Measurements from ENCODE around the gene LDLRAD4. TPM values are rescaled to one million over a fixed set of nuclear protein-coding genes. Genes with fewer than 3 reads are reported as not detected.

LDLRAD4 gene
- total RNA-seq, 1 donor: 50.9 TPM

DNA sequence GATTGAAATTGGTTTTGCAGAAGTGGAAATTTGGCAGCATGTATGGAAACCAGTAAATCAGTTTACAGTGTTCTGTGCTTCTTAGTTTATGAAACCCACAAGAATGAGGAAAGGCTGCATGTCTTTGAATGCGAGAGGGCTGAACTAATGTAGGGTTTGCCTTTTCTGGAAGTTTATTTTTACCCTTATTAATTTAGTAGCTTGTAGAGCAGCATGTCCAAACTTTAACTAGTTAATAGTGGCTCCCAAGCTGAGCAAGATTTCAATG is 50.4 kb downstream of the LDLRAD4 start:
- H3K9me3 ChIP-seq (ENCODE audit: low read depth, low read length): no peaks in the 10 kb centered on the region
- H3K4me1 ChIP-seq (ENCODE audit: insufficient read depth, low read length): peaks cover 30% of the 10 kb centered on the region

DNA sequence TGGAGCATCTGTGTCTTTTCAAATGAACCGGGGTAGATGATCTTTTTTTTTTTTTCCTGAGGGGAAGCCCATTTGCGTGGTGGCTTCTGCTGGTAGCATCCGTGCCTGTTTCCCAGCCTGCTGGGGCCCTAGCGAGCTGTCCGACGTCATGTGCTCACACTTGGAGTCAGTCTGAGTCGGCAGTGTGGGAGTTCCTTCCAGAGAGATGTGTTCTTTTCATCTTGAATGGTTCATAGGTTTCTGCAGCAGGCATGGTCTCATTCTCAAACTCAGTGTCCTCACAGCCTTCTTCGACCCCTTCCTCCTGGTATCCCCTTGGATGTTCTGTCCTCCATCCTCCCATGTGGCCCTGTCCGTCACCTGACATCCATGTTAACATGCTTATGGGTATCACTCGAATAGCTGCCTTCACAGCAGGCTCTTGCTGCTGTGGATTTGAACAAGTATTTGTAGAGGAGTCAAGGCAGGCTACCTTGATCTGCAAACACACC is 51.0 kb downstream of the LDLRAD4 start:
- Histone ChIP-seq H3K9me3 (ENCODE audit: low read depth, low read length) (no peaks in the 10 kb centered on the region), H3K4me3 (ENCODE audit: low read length) (no peak overlapping the region), H3K4me1 (ENCODE audit: insufficient read depth, low read length) (peaks cover 30% of the 10 kb centered on the region), H3K27me3 (ENCODE audit: insufficient read depth, low read length) (no peaks in the 10 kb centered on the region)

More for the DNA sequence above, 50.4 kb downstream of the LDLRAD4 start:
- no peak overlapping the region for H3K4me3 ChIP-seq (ENCODE audit: low read length)
- no peaks in the 10 kb centered on the region for H3K27me3 ChIP-seq (ENCODE audit: insufficient read depth, low read length)

DNA sequence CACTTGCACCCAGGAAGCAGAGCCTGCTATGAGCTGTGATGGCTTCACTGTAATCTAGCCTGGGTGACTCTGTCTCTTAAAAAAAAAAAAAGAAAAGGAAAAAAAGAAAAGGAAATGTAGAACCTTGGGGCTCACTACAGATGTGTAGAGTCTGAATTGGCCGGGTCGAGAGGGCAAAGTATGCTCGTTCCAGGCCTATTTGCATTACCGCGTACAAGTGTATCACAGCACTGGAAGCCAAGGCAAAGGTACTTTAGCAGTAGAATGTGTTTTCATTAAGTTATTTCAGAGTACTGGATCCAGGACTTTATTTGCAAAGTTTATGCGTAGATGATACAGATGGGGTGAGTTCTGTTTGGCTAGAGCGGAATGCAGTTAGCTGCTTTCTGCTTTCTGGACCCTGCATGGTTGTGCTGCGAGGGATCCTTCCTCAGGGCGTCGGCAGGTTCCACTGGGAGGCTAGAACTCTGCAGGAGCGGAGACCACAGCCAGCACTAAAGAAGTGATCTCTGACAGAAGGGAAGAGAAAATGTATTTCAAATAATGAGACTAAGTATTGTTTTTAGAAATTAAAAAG is 51.8 kb downstream of the LDLRAD4 start:
- H3K27me3 ChIP-seq (ENCODE audit: insufficient read depth, low read length): no peaks in the 10 kb centered on the region
- H3K9me3 ChIP-seq (ENCODE audit: low read depth, low read length): no peaks in the 10 kb centered on the region
- H3K4me1 ChIP-seq (ENCODE audit: insufficient read depth, low read length): peaks cover 30% of the 10 kb centered on the region
- no peak overlapping the region for H3K4me3 ChIP-seq (ENCODE audit: low read length)

DNA sequence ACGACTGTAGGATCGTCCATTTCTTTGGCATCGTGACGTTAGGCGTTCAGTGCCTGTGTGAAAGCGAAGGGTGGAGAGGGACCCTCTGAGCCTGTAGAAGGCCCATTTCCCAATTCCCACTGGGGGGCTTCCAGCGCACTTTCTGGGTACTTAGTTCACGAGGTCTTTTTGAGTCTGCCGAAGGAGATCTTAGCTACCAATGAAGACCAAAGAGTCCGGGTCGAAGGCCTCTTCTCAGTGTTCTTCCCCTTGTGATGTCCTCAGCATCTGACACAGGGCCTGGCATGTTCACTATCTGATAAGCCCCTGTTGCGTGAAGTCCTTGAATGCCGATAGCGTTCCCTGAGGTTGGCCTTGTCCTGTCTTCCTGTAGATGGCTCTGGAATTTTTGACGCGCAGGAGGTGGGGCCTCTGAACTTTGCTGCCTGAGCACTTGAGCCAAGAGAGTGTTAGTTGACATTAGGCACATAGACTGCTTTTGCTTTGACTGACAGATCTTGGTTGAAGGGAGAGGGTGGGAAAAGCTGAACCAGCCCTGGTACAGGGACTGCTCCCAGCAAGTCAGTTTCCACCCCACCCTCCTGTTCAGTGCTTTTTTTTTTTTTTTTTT is 52.8 kb downstream of the LDLRAD4 start:
- H3K9me3 ChIP-seq (ENCODE audit: low read depth, low read length): no peaks in the 10 kb centered on the region
- H3K4me1 ChIP-seq (ENCODE audit: insufficient read depth, low read length): peaks cover 25% of the 10 kb centered on the region
- no peak overlapping the region for H3K4me3 ChIP-seq (ENCODE audit: low read length)
- H3K27me3 ChIP-seq (ENCODE audit: insufficient read depth, low read length): no peaks in the 10 kb centered on the region

DNA sequence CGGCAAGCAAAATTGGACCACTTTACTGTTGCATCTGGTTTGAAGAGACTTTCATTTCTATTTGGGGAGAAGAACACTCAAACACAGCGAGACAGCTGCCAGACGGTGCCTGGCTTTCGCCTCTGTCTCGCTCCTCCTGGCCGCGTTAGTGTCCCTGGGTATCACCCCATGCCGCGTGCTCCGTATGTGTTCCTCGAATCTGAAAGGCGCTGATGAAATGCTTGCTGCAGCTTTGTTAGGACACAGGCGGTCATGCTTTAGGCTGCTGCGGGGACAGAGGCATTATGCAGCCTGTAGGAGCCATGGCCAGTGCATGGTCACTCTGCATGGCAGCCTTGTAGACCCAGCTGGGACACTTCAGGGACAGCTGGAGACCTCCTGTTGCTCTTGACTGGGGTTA is 53.9 kb downstream of the LDLRAD4 start:
- no peaks in the 10 kb centered on the region for H3K27me3 ChIP-seq (ENCODE audit: insufficient read depth, low read length)
- no peak overlapping the region for H3K4me3 ChIP-seq (ENCODE audit: low read length)
- peaks cover 23% of the 10 kb centered on the region for H3K4me1 ChIP-seq (ENCODE audit: insufficient read depth, low read length)
- no peaks in the 10 kb centered on the region for H3K9me3 ChIP-seq (ENCODE audit: low read depth, low read length)

- no peaks in the 10 kb centered on the region for H3K27me3 ChIP-seq (ENCODE audit: insufficient read depth, low read length)
- H3K4me3 ChIP-seq (ENCODE audit: low read length): no peak overlapping the region
- H3K9me3 ChIP-seq (ENCODE audit: low read depth, low read length): no peaks in the 10 kb centered on the region
- peaks cover 13% of the 10 kb centered on the region for H3K4me1 ChIP-seq (ENCODE audit: insufficient read depth, low read length)
Measured at GRCh38 chr18:13273800-13274199, 55.2 kb downstream of the LDLRAD4 start.

DNA sequence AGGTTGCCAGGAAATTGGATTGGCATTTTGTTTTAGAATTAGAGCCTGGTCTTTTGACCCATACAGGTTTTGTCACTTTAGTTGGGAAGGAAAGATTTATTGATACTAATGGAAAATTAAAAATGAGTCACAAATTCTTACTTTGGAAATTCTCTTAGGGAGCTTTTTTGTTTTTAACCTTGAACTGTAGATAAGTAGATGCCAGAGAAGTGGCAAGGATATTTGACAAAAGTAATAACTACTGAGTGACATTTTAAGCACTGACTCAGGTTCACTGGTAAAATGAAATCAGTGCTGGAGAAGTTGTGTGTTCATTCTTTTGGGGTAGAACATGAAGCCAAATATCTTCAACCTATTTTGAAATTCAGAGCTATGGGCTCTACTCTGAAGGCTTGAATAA is 56.5 kb downstream of the LDLRAD4 start:
- H3K4me3 ChIP-seq (ENCODE audit: low read length): no peak overlapping the region
- H3K27me3 ChIP-seq (ENCODE audit: insufficient read depth, low read length): no peaks in the 10 kb centered on the region
- H3K4me1 ChIP-seq (ENCODE audit: insufficient read depth, low read length): peaks cover 2% of the 10 kb centered on the region
- no peaks in the 10 kb centered on the region for H3K9me3 ChIP-seq (ENCODE audit: low read depth, low read length)

GRCh38 chr18:13276530-13277520 is 58.3 kb downstream of the LDLRAD4 start:
- H3K9me3 ChIP-seq (ENCODE audit: low read depth, low read length): no peaks in the 10 kb centered on the region
- H3K4me1 ChIP-seq (ENCODE audit: insufficient read depth, low read length): no peaks in the 10 kb centered on the region
- no peaks in the 10 kb centered on the region for H3K27me3 ChIP-seq (ENCODE audit: insufficient read depth, low read length)
- no peak overlapping the region for H3K4me3 ChIP-seq (ENCODE audit: low read length)

- H3K9me3 ChIP-seq (ENCODE audit: low read depth, low read length): no peaks in the 10 kb centered on the region
- no peak overlapping the region for H3K4me3 ChIP-seq (ENCODE audit: low read length)
- no peaks in the 10 kb centered on the region for H3K27me3 ChIP-seq (ENCODE audit: insufficient read depth, low read length)
- H3K4me1 ChIP-seq (ENCODE audit: insufficient read depth, low read length): no peaks in the 10 kb centered on the region
Measured at GRCh38 chr18:13278062-13278630, 59.6 kb downstream of the LDLRAD4 start.

DNA sequence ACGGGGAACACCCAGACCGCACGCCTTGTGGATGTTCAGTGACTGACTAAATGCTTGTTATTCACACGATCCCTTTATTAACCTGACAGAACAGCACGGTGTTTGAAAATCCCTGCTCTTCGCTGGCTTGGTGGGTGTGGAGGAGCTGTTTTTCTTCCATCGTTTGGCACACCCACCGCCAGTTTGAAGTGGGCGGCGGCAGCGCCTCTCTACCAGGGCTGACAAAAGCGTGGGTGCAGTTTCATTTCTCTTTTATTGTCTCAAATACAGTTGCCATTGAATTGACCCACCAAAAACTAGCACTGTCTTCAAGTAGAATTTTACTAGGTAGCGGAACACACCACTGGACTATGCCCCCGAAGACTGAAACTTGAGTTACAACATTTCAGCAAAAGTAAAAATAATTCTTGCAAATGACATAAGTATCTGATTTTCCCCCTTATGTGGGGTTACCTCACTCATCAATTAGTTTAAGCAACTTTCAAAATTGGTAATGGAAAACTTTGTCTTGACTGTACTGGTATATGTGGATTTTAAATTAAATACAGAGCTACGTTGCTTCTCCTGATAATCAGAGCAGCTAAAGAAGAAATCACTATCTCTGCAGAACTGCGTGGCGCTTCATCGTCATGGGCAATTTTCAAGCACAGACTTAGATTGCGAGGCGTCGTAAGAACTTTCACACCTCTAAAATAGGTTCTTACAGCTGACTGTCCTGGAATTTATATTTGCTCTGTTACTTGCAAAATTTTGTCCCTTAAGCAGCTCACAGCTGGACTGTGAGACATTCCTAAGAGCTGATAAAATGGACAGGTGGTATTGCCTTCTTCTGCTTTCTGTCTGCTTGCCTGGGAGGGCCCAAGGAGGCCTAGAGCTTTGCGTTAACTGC is 60.9 kb downstream of the LDLRAD4 start:
- H3K9me3 ChIP-seq (ENCODE audit: low read depth, low read length): no peaks in the 10 kb centered on the region
- no peaks in the 10 kb centered on the region for H3K27me3 ChIP-seq (ENCODE audit: insufficient read depth, low read length)
- H3K4me3 ChIP-seq (ENCODE audit: low read length): no peak overlapping the region
- no peaks in the 10 kb centered on the region for H3K4me1 ChIP-seq (ENCODE audit: insufficient read depth, low read length)

DNA sequence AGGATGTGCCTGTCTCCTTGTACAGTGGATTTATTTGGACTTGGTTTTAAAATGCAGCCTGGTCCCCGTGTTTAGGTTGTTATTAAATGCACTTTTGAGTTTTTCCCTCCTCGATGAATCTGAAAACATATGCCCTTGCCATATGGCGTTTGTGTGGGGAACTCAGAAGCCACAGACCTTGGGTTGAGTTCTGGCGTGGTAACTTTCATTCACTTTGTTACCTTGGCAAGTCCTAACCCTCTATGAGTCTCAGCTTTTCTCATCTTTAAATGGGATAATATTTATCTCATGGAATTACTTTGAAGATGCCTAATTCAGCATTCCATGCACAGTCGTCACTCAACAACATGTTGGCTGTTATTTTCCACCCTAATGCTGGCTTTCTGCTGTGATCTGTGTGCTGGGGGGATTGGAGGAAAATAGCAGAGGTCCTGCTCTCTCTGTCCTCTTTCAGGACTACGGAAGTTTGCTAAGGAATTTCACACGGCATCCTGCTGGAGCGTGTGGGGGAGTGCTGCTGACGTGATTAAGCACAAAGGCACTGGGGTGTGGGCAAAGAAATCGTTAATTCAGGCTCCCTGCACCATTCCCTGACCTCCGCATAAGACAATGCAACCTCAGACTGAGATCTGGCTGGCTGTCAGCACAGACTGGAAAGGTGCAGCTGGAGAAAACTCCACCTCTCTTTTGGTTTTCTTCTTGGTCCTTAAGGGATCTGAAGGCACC is 61.7 kb downstream of the LDLRAD4 start:
- H3K4me1 ChIP-seq (ENCODE audit: insufficient read depth, low read length): no peaks in the 10 kb centered on the region
- no peaks in the 10 kb centered on the region for H3K9me3 ChIP-seq (ENCODE audit: low read depth, low read length)
- H3K4me3 ChIP-seq (ENCODE audit: low read length): no peak overlapping the region
- H3K27me3 ChIP-seq (ENCODE audit: insufficient read depth, low read length): no peaks in the 10 kb centered on the region

DNA sequence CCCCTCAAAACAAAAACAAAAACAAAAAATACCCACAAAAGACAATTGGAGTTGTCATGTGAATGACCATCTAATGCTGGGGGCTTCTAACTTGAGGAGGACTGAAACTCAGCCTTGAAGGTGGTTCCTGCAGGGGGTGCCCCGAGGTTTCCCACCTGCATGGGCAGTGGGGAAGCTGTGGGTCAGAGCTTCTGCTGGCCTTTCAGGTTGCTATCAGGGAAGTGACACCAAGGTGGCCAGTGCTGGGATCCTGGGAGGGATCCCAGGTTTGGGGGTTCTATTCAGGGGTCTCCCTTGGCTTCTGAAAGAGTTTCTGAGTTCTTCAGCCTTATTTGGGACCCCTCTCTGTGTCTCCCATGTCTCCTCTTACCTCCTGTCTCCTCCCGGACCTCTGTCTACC is 62.8 kb downstream of the LDLRAD4 start:
- Histone ChIP-seq H3K4me1 (ENCODE audit: insufficient read depth, low read length) (no peaks in the 10 kb centered on the region), H3K4me3 (ENCODE audit: low read length) (no peak overlapping the region), H3K27me3 (ENCODE audit: insufficient read depth, low read length) (no peaks in the 10 kb centered on the region), H3K9me3 (ENCODE audit: low read depth, low read length) (no peaks in the 10 kb centered on the region)

- H3K27me3 ChIP-seq (ENCODE audit: insufficient read depth, low read length): no peaks in the 10 kb centered on the region
- H3K9me3 ChIP-seq (ENCODE audit: low read depth, low read length): no peaks in the 10 kb centered on the region
- H3K4me1 ChIP-seq (ENCODE audit: insufficient read depth, low read length): no peaks in the 10 kb centered on the region
- H3K4me3 ChIP-seq (ENCODE audit: low read length): no peak overlapping the region
Measured at GRCh38 chr18:13283746-13284145, 65.2 kb downstream of the LDLRAD4 start.

All from mononuclear cell (primary cell).